CD14-positive monocyte (primary cell): ENCODE results near the gene ASPSCR1. TPM values are rescaled to one million over a fixed set of nuclear protein-coding genes. Genes with fewer than 3 reads are reported as not detected.

Experiments
- DNase-seq, 3 donors: peaks; one replicate each; pipeline ENCODE4 v3.0.0-alpha.2; 2011 to 2022
- H2AFZ ChIP-seq: 2 replicates; pipeline ENCODE4 v1.6.0; 2012; ENCODE audit warnings: mild to moderate bottlenecking, low read depth, low read length, inconsistent platforms; ENCODE audit not compliant: insufficient read depth, poor library complexity, severe bottlenecking
- H3K27ac ChIP-seq, 2 donors: 1 replicate in 1 of 2; 2 replicates in 1 of 2; pipeline ENCODE4 v1.5.1; 2012 to 2013; ENCODE audit warnings: low read length in 2 of 2, control low read depth in 1 of 2, inconsistent platforms in 1 of 2, low read depth in 1 of 2, mild to moderate bottlenecking in 1 of 2
- H3K27me3 ChIP-seq, 2 donors: one replicate each; pipeline versions ENCODE4 v1.6.0 to v1.6.1; 2011 to 2013; ENCODE audit warnings: low read length in 2 of 2; ENCODE audit not compliant: control insufficient read depth in 2 of 2, insufficient read depth in 2 of 2
- H3K36me3 ChIP-seq, 2 donors: replicated peaks in 1 of 2; 1 replicate in 1 of 2; 2 replicates in 1 of 2; pipeline versions ENCODE4 v1.5.1 to v1.6.1; 2012 to 2013; ENCODE audit warnings: low read length in 2 of 2, control low read depth in 1 of 2, inconsistent platforms in 1 of 2, mild to moderate bottlenecking in 1 of 2; ENCODE audit not compliant: insufficient read depth in 2 of 2, control insufficient read depth in 1 of 2
- H3K4me1 ChIP-seq, 2 donors: 1 replicate in 1 of 2; 2 replicates in 1 of 2; pipeline versions ENCODE4 v1.5.1 to v1.6.1; 2012 to 2013; ENCODE audit warnings: low read length in 2 of 2, control low read depth in 1 of 2, inconsistent platforms in 1 of 2, mild to moderate bottlenecking in 1 of 2, moderate library complexity in 1 of 2; ENCODE audit not compliant: insufficient read depth in 2 of 2, control insufficient read depth in 1 of 2
- H3K4me2 ChIP-seq: replicated peaks from 2 replicates; pipeline ENCODE3; 2012; ENCODE audit warnings: low read length, moderate library complexity, mild to moderate bottlenecking; ENCODE audit not compliant: poor library complexity, severe bottlenecking; ENCODE audit errors: extremely low read depth
- H3K4me3 ChIP-seq, 3 experiments: fragments of 200-600 bp in 1 of 3; sonication (generic) in 1 of 3; replicated peaks in 1 of 3; 1 replicate in 2 of 3; 2 replicates in 1 of 3; pipeline ENCODE4 v1.5.1; 2011 to 2013; ENCODE audit warnings: low read length in 3 of 3, mild to moderate bottlenecking in 3 of 3, control low read depth in 2 of 3, low read depth in 2 of 3, inconsistent platforms in 1 of 3, moderate library complexity in 1 of 3
- H3K79me2 ChIP-seq: 2 replicates; pipeline ENCODE4 v1.6.0; 2012; ENCODE audit warnings: mild to moderate bottlenecking, control low read depth, inconsistent platforms, low read length, moderate library complexity; ENCODE audit not compliant: insufficient read depth
- H3K9ac ChIP-seq: 2 replicates; pipeline ENCODE4 v1.6.0; 2017; ENCODE audit warnings: low read length, mild to moderate bottlenecking; ENCODE audit not compliant: insufficient read depth, poor library complexity, severe bottlenecking
- H3K9me3 ChIP-seq, 2 donors: replicated peaks in 1 of 2; 1 replicate in 1 of 2; 2 replicates in 1 of 2; pipeline versions ENCODE4 v1.5.1 to v1.6.1; 2012 to 2013; ENCODE audit warnings: low read length in 2 of 2, control low read depth in 1 of 2; ENCODE audit not compliant: control insufficient read depth in 1 of 2, insufficient read depth in 1 of 2
- H4K20me1 ChIP-seq: 2 replicates; pipeline ENCODE4 v1.6.0; 2012; ENCODE audit warnings: mild to moderate bottlenecking, low read length, control low read depth, moderate library complexity; ENCODE audit not compliant: insufficient read depth
- H3K27ac Mint-ChIP-seq, 7 donors: one replicate each; pipeline ENCODE4 v1.8.0; 2020; ENCODE audit warnings: mild to moderate bottlenecking in 7 of 7, mixed read lengths in 7 of 7, moderate library complexity in 6 of 7, inconsistent platforms in 2 of 7
- H3K27me3 Mint-ChIP-seq, 3 donors: one replicate each; pipeline ENCODE4 v1.8.0; 2021 to 2022; ENCODE audit warnings: low read depth in 3 of 3, mild to moderate bottlenecking in 3 of 3, mixed read lengths in 3 of 3, moderate library complexity in 3 of 3, inconsistent platforms in 1 of 3
- H3K36me3 Mint-ChIP-seq, 2 donors: one replicate each; pipeline ENCODE4 v1.8.0; 2020; ENCODE audit warnings: mixed read lengths in 2 of 2, inconsistent platforms in 1 of 2, mild to moderate bottlenecking in 1 of 2
- H3K4me1 Mint-ChIP-seq: one replicate; pipeline ENCODE4 v1.8.0; 2020; ENCODE audit warnings: mild to moderate bottlenecking, mixed read lengths
- H3K4me3 Mint-ChIP-seq, 2 donors: one replicate each; pipeline ENCODE4 v1.8.0; 2020; ENCODE audit warnings: mild to moderate bottlenecking in 2 of 2, mixed read lengths in 2 of 2, moderate library complexity in 1 of 2
- H3K9me3 Mint-ChIP-seq, 7 donors: one replicate each; pipeline ENCODE4 v1.8.0; 2020 to 2022; ENCODE audit warnings: mixed read lengths in 7 of 7, mild to moderate bottlenecking in 6 of 7, moderate library complexity in 6 of 7, inconsistent platforms in 2 of 7
- CTCF ChIP-seq: fragments of 200-600 bp; IDR thresholded peaks from one replicate; pipeline ENCODE4 v1.8.0; 2022; ENCODE audit warnings: antibody characterized with exemption, mild to moderate bottlenecking
- WGBS: methylation state at CpG from one replicate; pipeline ENCODE4 v1.1.5; 2013; ENCODE audit warnings: missing lambda C conversion rate; ENCODE audit not compliant: insufficient coverage; 5-methylcytosine and 5-hydroxymethylcytosine counted together
- intact Hi-C, 2 donors: fragments of 100-400 bp; cut with micrococcal nuclease; formaldehyde crosslinking; loops; one replicate each; pipeline versions ENCODE4 v1.15.0 to v1.15.1; 2023
- polyA plus RNA-seq, 3 donors: library from polyadenylated mRNA; depleted of rRNA in 1 of 3; unstranded in 2 of 3; stranded (reverse) in 1 of 3; fragments of 300-500 nt in 2 of 3; fragments of >200 nt in 1 of 3; fragmentation: Illumina TruSeq in 2 of 3; gene quantifications; 1 replicate in 2 of 3; 2 replicates in 1 of 3; pipeline ENCODE4 v1.2.3, GENCODE V29; 2012 to 2021

Gene ASPSCR1
- polyA plus RNA-seq, 3 donors: 25.5 to 31.9 (median 25.6) TPM

GRCh38 chr17:82042649-82043048 lies 65.2 kb downstream of the ASPSCR1 start:
- WGBS: 95% methylated on average over 8 of the region's 9 CpGs
- Histone ChIP-seq H2AFZ (no peak overlapping the region), H3K9me3 (no peaks in the 10 kb centered on the region), H3K9ac (no peak overlapping the region), H3K4me2 (no peak overlapping the region), H3K4me3 (no peak overlapping the region), H3K36me3 (peaks cover 9 to 10% of the 10 kb centered on the region in 2 donors), H3K79me2 (no peaks in the 10 kb centered on the region), H3K27ac (no peak overlapping the region), H3K27me3 (no peaks in the 10 kb centered on the region), H4K20me1 (no peaks in the 10 kb centered on the region), H3K4me1 (peaks cover 15 to 17% of the 10 kb centered on the region in 2 donors)
- Mint-ChIP-seq H3K36me3 (peaks cover 10 to 11% of the 10 kb centered on the region in 2 donors), H3K27ac (no peak overlapping the region), H3K27me3 (peaks cover 1 to 6% (median 4%) of the 10 kb centered on the region in 3 donors), H3K4me3 (no peak overlapping the region), H3K9me3 (peaks cover 0 to 2% (median 0%) of the 10 kb centered on the region in 7 donors), H3K4me1 (peaks cover 19% of the 10 kb centered on the region)
- intact Hi-C loops: no loop called here
- no peak for DNase-seq
- TF ChIP-seq CTCF: no peak

- no peak overlapping the region for H3K27ac ChIP-seq
- Mint-ChIP-seq H3K4me1 (peaks cover 13% of the 10 kb centered on the region), H3K9me3 (peaks cover 0 to 2% (median 0%) of the 10 kb centered on the region in 7 donors), H3K36me3 (peaks cover 13 to 18% of the 10 kb centered on the region in 2 donors), H3K4me3 (no peak overlapping the region), H3K27ac (no peak overlapping the region), H3K27me3 (peaks cover 1 to 4% (median 2%) of the 10 kb centered on the region in 3 donors)
- H4K20me1 ChIP-seq: no peaks in the 10 kb centered on the region
- peaks cover 6 to 9% of the 10 kb centered on the region in 2 donors for H3K4me1 ChIP-seq
- no peak for DNase-seq
- 92% methylated on average over 10 of the region's 16 CpGs for WGBS
- H2AFZ ChIP-seq: no peak overlapping the region
- TF ChIP-seq CTCF: no peak
- intact Hi-C loops: no loop called here
- H3K4me2 ChIP-seq: no peak overlapping the region
- H3K36me3 ChIP-seq: peaks cover 17 to 18% of the 10 kb centered on the region in 2 donors
- no peaks in the 10 kb centered on the region for H3K79me2 ChIP-seq
- H3K9ac ChIP-seq: no peak overlapping the region
- H3K9me3 ChIP-seq: no peaks in the 10 kb centered on the region
- no peak overlapping the region for H3K4me3 ChIP-seq
- H3K27me3 ChIP-seq: no peaks in the 10 kb centered on the region
Measured at GRCh38 chr17:82043507-82043906, 66.1 kb downstream of the ASPSCR1 start.
